ENCODE results near the gene CEP170B.

Gene CEP170B

GRCh38 chr14:104927432-104927816 lies 62.4 kb downstream of the CEP170B start:
- DNase-seq (ENCODE audit: low read depth): no peak
- H3K4me3 ChIP-seq (ENCODE audit: low read depth, low read length): no peak overlapping the region
- in situ Hi-C loops (cut with HindIII; ENCODE audit: low sequenced_read_pairs): no loop called here
- TF ChIP-seq, protein P1, sequence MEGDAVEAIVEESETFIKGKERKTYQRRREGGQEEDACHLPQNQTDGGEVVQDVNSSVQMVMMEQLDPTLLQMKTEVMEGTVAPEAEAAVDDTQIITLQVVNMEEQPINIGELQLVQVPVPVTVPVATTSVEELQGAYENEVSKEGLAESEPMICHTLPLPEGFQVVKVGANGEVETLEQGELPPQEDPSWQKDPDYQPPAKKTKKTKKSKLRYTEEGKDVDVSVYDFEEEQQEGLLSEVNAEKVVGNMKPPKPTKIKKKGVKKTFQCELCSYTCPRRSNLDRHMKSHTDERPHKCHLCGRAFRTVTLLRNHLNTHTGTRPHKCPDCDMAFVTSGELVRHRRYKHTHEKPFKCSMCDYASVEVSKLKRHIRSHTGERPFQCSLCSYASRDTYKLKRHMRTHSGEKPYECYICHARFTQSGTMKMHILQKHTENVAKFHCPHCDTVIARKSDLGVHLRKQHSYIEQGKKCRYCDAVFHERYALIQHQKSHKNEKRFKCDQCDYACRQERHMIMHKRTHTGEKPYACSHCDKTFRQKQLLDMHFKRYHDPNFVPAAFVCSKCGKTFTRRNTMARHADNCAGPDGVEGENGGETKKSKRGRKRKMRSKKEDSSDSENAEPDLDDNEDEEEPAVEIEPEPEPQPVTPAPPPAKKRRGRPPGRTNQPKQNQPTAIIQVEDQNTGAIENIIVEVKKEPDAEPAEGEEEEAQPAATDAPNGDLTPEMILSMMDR (IDR thresholded peaks at IDR 0.05; ENCODE audit: low read depth, low read length, missing control alignments): no peak

DNA sequence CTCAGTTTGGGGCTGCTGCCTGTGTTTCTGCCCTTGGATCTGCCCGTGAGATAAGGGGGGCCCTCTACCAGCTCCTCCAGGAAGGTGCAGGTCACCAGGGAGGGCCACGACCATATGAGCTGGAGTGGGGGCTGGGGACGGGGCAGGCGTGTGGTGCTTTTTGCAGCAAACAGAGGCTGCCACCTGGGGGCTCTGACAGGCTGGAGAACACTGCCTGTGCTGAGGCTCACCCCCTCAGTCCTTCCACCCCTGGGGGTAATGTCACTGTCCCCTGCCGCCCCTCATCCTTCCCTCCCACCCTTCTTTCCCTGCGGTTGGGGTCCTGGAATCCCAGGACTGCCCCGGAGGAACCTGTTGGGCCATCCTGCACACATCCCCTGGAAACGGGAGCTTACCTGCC lies 62.8 kb downstream of the CEP170B start:
- DNase-seq (ENCODE audit: low read depth): no peak
- in situ Hi-C loops (cut with HindIII; ENCODE audit: low sequenced_read_pairs): no loop called here
- TF ChIP-seq, protein P1 (IDR thresholded peaks at IDR 0.05; ENCODE audit: low read depth, low read length, missing control alignments): no peak
- H3K4me3 ChIP-seq (ENCODE audit: low read depth, low read length): no peak overlapping the region

- in situ Hi-C loops (cut with HindIII; ENCODE audit: low sequenced_read_pairs): no loop called here
- TF ChIP-seq, protein P1 (IDR thresholded peaks at IDR 0.05; ENCODE audit: low read depth, low read length, missing control alignments): no peak
- no peak overlapping the region for H3K4me3 ChIP-seq (ENCODE audit: low read depth, low read length)
- DNase-seq (ENCODE audit: low read depth): no peak
These were observed 63.5 kb downstream of the CEP170B start for GRCh38 chr14:104928391-104929133.

- TF ChIP-seq, protein P1 (IDR thresholded peaks at IDR 0.05; ENCODE audit: low read depth, low read length, missing control alignments): no peak
- no peak overlapping the region for H3K4me3 ChIP-seq (ENCODE audit: low read depth, low read length)
- in situ Hi-C loops (cut with HindIII; ENCODE audit: low sequenced_read_pairs): no loop called here
- no peak for DNase-seq (ENCODE audit: low read depth)
These were observed 64.5 kb downstream of the CEP170B start for GRCh38 chr14:104929268-104930230.

GRCh38 chr14:104930526-104931303 lies 65.6 kb downstream of the CEP170B start:
- in situ Hi-C loops (cut with HindIII; ENCODE audit: low sequenced_read_pairs): no loop called here
- TF ChIP-seq, protein P1 (IDR thresholded peaks at IDR 0.05; ENCODE audit: low read depth, low read length, missing control alignments): no peak
- no peak overlapping the region for H3K4me3 ChIP-seq (ENCODE audit: low read depth, low read length)
- DNase-seq (ENCODE audit: low read depth): no peak

DNA sequence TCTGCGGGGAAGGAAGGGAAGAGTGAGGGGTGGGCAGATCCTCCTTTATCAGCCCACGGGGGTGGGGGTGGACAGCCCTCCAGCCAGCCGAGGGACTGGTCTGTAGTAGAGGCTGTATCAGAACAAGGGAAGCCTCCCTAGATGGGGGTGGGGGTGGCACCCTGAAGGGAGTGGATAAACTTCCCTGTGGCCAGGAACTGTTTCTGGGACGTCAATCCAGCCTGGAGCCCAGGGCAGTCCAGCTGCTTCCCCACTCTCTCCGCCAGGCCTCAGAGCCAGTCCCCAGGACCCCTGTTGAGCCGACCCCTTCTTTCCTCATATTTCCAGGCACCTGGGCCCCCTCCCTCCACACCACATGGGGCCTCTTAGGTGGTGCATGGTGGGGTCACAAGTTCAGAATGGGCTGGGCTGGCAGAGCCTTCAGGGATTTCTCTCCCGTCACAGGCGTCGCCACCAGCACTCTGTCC lies 66.3 kb downstream of the CEP170B start:
- no peak for DNase-seq (ENCODE audit: low read depth)
- TF ChIP-seq, protein P1 (IDR thresholded peaks at IDR 0.05; ENCODE audit: low read depth, low read length, missing control alignments): no peak

More for the DNA sequence above, 66.3 kb downstream of the CEP170B start:
- H3K4me3 ChIP-seq (ENCODE audit: low read depth, low read length): no peak overlapping the region
- in situ Hi-C loops (cut with HindIII; ENCODE audit: low sequenced_read_pairs): no loop called here
